Measurements from ENCODE around the gene WWP2.

DNA sequence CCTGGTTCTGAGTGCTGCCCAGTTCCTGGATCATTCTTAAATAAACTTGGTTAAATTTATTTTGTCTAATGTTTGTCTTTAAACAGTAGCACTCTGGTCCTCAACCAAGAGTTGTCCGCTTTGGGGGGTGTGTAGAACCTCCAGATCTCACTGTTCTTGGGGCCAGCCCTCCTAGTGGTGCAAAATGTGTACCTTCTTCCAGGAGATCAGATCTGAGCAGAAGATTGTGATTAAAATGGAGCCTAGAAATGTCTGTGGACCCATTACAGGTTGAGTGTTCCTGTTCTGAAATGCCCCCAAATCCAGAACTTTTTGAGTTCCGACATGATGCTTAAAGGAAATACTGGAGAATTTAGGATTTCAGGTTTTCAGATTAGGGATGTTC lies 143.0 kb downstream of the WWP2 start:
- TF ChIP-seq RAD21 (conservative IDR thresholded peaks at IDR 0.05) (no peak), POLR2AphosphoS5 (IDR thresholded peaks at IDR 0.05) (no peak), CTCF (IDR thresholded peaks at IDR 0.05; ENCODE audit: poor library complexity, severe bottlenecking) (no peak), TAF1 (IDR thresholded peaks at IDR 0.05; ENCODE audit: low read depth) (no peak)
- TF ChIP-seq, protein P1, sequence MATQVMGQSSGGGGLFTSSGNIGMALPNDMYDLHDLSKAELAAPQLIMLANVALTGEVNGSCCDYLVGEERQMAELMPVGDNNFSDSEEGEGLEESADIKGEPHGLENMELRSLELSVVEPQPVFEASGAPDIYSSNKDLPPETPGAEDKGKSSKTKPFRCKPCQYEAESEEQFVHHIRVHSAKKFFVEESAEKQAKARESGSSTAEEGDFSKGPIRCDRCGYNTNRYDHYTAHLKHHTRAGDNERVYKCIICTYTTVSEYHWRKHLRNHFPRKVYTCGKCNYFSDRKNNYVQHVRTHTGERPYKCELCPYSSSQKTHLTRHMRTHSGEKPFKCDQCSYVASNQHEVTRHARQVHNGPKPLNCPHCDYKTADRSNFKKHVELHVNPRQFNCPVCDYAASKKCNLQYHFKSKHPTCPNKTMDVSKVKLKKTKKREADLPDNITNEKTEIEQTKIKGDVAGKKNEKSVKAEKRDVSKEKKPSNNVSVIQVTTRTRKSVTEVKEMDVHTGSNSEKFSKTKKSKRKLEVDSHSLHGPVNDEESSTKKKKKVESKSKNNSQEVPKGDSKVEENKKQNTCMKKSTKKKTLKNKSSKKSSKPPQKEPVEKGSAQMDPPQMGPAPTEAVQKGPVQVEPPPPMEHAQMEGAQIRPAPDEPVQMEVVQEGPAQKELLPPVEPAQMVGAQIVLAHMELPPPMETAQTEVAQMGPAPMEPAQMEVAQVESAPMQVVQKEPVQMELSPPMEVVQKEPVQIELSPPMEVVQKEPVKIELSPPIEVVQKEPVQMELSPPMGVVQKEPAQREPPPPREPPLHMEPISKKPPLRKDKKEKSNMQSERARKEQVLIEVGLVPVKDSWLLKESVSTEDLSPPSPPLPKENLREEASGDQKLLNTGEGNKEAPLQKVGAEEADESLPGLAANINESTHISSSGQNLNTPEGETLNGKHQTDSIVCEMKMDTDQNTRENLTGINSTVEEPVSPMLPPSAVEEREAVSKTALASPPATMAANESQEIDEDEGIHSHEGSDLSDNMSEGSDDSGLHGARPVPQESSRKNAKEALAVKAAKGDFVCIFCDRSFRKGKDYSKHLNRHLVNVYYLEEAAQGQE (IDR thresholded peaks at IDR 0.05; ENCODE audit: borderline replicate concordance), result no peak
